ENCODE measurements around the gene SCARF1.

The SCARF1 gene

GRCh38 chr17:1597861-1598342 is 47.6 kb downstream of the SCARF1 start:
- DNase-seq = no peak

- no peak for DNase-seq
Measured at GRCh38 chr17:1593630-1593931, 52.0 kb downstream of the SCARF1 start.

GRCh38 chr17:1592751-1593629 is 52.5 kb downstream of the SCARF1 start:
- no peak for DNase-seq

- no peak for DNase-seq
Measured at GRCh38 chr17:1591474-1592090, 54.0 kb downstream of the SCARF1 start.

- no peak for DNase-seq
Measured at GRCh38 chr17:1590747-1591473, 54.6 kb downstream of the SCARF1 start.

GRCh38 chr17:1590029-1590746 is 55.3 kb downstream of the SCARF1 start:
- no peak for DNase-seq

- no peak for DNase-seq
Measured at GRCh38 chr17:1588821-1589585, 56.5 kb downstream of the SCARF1 start.

GRCh38 chr17:1584167-1584566 is 61.4 kb downstream of the SCARF1 start:
- no peak for DNase-seq
